ENCODE data around the gene RBFOX2.

DNA sequence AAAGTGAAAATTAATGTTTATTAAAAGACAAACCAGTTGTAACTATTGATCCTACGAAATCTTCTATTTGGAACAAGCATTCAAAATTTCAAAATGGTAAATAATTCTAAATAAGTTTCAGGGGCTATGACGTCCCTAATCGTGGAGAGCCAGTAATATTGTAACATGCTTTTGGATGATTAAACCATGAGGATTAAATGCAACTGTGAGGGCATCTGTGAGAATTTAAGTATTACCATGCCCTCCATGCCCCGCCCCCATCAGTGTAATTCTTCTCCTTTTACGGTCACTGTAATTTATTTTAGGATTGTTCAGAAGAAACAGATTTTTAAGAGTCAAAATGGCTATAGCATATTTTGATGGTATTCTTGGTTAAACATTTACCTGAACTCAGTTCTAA, 177.8 kb downstream of the RBFOX2 start:
- no peak for TF ChIP-seq CTCF (conservative IDR thresholded peaks at IDR 0.05; ENCODE audit: low read depth in 2 of 2)
- no peak for TF ChIP-seq EZH2phosphoT487 (IDR thresholded peaks at IDR 0.05; ENCODE audit: unreplicated experiment)
- TF ChIP-seq, protein P1, sequence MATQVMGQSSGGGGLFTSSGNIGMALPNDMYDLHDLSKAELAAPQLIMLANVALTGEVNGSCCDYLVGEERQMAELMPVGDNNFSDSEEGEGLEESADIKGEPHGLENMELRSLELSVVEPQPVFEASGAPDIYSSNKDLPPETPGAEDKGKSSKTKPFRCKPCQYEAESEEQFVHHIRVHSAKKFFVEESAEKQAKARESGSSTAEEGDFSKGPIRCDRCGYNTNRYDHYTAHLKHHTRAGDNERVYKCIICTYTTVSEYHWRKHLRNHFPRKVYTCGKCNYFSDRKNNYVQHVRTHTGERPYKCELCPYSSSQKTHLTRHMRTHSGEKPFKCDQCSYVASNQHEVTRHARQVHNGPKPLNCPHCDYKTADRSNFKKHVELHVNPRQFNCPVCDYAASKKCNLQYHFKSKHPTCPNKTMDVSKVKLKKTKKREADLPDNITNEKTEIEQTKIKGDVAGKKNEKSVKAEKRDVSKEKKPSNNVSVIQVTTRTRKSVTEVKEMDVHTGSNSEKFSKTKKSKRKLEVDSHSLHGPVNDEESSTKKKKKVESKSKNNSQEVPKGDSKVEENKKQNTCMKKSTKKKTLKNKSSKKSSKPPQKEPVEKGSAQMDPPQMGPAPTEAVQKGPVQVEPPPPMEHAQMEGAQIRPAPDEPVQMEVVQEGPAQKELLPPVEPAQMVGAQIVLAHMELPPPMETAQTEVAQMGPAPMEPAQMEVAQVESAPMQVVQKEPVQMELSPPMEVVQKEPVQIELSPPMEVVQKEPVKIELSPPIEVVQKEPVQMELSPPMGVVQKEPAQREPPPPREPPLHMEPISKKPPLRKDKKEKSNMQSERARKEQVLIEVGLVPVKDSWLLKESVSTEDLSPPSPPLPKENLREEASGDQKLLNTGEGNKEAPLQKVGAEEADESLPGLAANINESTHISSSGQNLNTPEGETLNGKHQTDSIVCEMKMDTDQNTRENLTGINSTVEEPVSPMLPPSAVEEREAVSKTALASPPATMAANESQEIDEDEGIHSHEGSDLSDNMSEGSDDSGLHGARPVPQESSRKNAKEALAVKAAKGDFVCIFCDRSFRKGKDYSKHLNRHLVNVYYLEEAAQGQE (IDR thresholded peaks at IDR 0.05; ENCODE audit: unreplicated experiment), result no peak

Data from GM23338 (cell line).